GM19328 (cell line): ENCODE results near the gene SERTAD2.

ENCODE experiments used
- ATAC-seq: cut with Tn5 transposase; IDR thresholded peaks from one replicate; pipeline ENCODE4 v1.9.1; 2021; ENCODE audit warnings: mild to moderate bottlenecking, moderate library complexity; ENCODE audit not compliant: unreplicated experiment

Gene SERTAD2

DNA sequence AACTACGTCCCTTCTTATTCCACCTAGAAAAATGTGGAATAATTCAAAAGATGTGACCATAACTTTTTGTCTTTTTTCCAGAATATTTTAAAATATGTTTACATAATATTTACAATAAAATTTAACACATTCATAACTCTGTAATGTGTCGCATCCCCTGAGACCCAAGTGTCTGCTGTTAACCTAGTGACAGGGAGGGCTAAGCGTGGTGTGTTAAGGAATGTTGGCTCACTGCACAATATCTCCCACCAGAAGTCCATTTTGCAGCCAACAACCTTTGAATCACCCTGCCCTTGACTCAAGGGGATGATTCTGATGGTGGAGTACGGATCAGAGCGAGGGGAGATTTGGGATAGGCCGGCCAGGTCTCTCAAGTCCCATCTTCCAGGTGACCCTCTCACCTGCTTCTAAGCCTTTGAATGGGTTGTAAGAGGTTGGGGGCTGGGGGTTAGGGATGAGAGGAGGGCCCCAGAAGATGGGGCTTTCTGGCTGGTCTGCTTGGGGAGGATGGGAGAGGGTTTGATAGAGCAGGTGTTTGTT is 43.3 kb downstream of the SERTAD2 start:
- no peak for ATAC-seq

DNA sequence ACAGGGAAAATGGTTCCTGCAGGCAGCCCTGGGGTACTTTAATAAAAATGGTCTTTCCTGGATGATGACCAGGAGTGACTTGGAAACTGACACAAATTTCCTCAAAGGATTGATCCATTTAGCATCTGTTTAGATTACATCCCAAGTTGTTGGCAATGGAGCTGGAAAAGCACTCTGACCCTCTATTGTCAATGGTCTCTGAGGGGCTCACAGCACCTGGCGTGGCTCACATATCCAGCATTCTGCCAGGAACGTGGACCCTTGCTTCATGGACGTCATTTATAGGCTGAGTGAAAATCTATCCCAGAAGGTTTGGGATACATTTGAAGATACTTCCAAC is 43.8 kb downstream of the SERTAD2 start:
- ATAC-seq, result no peak

DNA sequence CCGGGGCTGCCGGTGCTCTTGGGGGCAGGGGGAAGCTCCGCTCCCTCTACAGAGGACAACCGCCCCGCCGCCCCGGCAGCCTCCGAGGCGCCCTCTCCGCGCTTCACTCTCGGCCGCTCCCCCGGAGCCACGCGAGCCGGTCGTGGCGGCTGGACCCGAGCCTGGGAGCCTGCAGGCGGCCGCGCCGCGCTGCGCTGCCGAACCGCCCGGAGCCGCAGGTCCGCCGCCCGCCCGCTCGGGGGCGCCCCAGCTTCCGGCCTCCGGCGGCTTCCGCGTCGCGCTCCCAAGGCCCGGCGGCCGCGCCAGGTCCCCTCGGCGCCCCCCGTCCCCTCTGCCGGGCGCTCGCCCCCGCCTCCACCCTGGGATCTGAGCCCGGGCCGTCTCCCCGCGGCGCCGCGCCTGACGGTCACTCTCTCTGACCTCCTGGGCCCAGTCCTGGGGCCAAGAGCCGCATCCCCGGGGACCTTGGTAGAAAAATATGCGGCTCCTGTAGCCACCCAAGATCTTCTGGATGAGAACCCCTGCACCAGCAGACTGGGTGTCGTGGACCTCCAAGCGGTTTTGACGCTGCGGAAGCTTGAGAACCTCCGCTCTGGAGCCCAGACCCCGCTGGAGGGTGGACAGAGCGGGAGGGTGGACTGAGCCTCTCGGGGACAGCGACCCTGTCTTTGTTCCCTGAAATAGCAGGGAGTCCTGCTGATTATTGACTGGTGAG is 44.3 kb downstream of the SERTAD2 start:
- ATAC-seq, result peak; percentile 41

DNA sequence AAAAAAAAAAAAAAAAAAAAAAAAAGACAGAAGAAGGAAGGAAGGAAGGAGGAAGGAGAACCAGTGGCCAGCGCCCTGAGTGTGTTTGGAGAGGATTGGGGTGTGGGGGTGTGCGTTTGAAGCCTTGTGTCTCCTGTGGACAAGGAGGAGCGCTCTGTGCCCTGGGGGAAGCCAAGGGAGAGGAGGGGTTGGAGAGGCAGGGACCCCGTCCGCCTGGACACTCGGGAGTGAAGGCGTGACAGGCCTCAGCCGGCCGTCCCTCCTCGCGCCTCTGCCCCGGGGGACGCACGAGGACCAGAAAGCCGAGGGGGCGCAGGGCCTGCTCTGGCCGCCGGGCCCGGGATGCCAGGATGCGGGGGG is 44.9 kb downstream of the SERTAD2 start:
- no peak for ATAC-seq

DNA sequence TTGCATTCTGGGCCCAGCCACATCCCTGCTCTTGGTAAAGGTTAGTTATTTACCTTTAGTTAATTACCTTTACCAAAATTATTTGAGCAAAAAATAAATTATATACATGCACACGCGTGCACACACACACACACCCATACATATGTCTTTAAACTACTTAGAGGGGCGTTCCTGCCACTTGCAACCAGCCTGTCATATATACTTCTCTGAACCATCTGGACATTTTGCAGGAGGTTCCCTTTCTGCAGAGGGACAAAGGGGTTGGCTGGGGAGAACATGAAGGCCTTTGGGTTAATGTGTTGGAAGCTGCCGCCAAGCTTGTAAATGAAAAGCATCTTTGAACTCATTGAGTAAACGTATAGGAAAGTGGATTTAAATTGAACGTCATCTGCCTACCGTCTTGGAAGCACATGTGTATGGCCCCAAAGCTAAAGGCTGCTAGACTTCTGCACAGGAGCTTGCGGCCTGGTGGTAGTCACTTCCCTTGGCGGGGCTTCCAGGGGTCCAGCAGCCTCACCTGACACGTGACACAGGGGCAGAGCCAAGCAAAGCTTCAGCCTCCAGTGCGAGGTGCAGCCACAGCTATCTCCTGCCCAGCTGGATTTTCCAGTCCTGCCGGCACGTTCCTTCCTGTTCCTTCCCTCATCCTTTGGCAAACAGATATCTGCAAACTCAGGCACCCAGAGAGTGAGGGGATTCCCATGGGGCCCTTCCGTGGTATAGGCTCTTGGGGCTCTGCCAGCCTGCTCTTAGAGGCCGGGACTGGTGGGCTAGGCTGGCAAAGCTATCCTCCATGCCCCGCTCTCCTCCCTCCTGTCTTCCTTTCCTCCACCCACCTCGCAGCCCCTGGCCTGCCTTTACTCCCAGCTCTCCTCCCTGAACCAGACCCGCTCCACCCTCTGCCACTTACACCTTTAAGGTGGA is 46.1 kb downstream of the SERTAD2 start:
- ATAC-seq, result no peak

DNA sequence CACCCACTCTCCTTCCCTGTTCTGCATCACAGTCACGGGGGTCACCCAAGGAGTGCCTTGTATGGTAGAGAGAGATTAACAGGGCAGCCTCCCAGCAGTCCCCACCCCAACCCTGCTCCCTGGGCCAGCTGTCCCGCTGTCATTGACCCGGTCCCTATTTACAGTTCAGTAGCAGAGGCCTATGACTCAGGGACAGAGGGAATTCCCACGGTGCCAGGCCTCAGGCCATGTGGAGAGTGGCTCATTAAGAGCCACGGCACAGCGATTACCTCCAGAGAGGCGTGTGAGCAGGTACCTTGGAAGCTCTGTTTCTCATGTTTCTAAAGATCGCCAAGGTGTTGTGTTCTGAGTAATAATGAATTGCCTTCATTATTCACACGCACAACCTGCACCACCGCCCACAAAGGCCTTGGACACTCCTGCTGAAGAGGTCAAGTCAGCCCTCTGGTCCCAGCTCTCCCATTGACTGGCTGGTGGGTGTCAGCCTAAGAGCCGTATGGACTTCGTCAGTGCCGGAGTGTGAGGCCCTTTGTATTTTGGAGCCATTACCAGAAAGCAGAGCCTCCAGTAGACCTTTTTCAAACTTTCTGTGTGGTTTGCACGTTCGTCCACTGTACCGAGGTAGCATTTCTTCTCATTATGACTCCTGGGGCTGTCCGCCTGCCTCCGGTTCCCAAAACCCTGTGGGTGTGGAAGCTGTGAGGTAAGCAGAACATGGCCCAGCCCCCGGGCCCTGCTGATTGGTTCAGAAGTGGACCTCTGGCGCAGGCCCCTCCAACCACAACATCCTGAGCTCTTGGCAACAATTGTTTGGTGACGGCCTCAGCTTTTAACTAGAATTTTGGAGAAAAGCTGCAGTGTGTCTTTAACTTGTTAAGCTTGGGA is 47.0 kb downstream of the SERTAD2 start:
- peak; percentile 91 for ATAC-seq

DNA sequence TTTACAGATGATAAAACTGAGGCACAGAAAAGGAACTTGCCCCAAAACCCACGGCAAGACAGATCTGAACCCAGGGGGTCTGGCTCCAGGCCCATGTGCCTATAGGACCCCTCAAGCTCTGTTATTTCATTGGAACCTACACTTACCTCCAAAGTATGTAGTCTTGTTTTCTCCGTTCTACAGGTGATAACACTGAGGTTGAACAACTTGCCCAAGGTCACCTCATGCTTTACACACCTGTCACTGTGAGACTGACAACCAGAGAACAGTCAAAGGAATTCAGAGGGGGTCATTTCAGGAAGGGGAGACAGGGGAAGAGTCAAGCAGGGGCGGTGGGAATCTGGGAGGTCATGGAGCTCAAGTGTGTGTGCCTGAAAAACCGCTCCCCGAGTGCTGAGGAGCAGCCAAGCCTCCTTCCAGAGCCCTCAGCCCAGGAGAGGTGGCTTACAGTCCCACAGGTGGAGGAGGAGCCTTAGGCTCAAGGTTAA is 47.7 kb downstream of the SERTAD2 start:
- ATAC-seq, result no peak

DNA sequence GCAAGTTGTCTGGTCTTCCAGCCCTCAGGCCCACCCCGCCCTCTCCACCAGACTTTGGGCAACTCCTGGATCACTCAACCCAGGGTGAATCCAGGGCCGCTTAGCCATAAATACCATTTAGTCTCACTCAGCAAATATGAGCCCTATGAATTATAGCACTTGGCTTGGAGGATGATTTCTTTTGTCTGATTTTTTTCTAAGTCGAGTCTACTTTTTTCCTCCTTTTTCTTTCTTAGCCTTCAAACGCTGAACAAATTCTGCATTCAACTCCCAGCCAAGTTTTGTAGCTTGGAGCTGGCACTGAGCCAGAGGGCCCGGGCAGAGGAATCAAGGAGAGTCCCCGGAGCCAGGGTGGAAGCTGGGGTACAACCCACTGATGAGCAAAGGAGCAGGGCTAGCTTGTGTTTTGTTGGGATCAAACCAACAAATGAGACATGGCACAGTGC is 48.7 kb downstream of the SERTAD2 start:
- ATAC-seq, result no peak

DNA sequence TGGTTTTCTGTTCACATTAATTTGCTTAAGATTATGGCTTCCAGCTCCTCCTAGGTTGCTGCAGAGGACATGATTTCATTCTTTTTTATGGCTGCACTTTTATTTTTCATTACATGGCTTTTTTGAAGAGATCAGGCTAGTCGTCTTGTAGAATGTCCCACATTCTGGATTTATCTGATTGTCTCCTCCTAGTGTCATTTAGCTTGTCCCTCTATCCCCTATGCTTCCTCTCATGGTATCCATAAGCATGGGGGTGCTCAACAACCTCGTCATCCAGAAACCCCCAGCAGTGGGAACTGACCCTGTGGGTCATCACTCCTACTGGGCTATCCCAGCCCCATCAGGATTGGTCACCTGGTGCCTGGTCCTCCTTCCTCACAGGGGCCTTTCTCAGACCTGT is 49.6 kb downstream of the SERTAD2 start:
- no peak for ATAC-seq

DNA sequence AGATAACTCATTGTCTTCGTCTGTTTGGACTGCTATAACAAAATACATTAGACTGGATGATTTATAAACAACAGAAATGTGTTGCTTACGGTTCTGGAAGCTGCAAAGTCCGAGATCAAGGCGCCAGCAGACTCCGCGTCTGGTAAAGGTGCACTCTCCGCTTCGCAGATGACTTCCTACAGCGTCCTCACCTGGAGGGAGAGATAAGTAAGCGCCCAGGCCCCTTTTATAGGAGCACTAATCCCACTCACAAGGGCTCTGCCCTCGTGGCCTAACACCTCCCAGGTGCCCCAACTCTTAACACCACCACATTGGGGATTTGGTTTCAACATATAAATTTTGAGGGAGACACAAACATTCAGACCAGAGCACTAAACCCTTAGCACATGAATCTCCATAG is 51.3 kb downstream of the SERTAD2 start:
- ATAC-seq, result no peak

DNA sequence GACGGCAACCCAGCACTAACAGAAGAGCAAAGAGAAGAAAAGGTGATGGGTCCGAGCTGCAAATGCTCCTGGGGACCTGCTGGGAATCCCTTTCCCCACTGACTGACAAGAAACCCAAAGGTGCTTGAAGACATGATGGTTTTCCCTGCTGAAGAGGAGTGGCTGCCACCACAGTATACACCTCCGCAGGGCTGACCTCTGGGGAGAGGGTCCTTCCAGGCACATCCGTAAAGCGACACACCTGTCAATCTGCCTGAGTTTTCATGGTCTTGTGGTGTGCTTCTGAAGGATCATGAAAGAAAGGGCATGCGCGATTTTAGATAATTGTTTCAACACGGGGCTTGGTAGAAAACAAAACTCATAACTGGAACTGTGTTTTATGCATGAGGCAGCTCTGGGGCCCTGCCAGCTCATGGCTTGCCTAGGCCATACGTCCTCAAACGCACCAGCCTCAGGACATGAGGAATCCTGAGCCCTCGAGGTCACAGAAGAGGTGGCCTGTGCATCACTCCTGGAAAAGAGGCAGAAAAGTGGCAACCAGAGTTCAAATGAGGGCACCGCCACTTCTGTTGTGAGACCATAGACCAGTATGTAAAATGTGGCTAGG is 51.8 kb downstream of the SERTAD2 start:
- no peak for ATAC-seq

DNA sequence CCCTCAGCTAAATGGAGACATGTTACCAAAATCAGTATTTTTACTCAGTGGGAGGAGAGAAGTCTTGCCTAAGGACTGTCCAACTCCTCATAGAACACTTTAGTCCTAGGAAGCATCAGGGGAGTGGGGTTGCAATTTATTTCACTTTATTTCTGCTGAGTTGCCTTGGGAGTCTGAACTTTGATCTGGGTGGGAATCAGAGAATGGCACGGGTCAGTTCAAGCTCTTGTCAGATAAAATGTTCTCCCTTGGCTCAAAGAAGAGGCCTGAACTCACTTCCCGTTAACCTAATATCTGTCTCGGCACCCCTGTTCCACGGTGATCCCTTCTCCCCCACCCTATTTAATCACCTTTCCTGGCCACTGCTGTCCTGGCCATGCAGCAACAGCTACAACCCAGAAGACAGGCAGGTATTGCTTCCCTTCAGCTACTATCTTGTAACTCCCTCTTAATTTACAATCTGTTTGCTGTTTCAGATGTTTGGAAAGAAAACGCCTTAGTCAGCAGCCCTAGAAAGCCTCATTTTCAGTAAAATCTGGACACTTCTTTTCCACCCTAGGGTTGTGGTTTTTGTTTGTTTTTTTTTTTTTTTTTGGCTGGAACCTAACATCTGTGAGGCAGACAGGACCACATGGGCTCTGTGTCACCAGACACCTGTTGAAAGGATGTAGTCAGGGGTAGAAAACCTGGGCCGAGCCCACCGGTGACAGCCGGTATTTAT is 52.5 kb downstream of the SERTAD2 start:
- ATAC-seq, result no peak

DNA sequence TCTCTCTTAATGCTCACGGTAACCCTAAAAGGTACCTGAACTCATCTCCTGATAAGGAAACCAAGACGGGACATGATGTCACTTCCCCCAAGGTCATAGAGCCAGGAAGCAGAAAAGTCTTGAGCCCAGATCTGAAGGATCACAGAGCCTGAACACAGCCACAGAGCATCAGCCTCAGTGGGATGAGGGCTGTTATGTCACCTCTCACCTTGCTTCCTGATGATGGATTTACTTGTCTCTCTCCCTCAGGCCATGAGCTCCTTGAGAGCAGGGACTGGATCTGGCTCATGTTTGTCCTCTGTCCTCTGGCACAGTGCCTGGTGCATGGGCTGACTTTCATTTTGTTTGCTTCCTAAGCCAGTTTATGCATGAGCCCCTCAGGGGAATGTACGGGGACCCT is 54.2 kb downstream of the SERTAD2 start:
- no peak for ATAC-seq

DNA sequence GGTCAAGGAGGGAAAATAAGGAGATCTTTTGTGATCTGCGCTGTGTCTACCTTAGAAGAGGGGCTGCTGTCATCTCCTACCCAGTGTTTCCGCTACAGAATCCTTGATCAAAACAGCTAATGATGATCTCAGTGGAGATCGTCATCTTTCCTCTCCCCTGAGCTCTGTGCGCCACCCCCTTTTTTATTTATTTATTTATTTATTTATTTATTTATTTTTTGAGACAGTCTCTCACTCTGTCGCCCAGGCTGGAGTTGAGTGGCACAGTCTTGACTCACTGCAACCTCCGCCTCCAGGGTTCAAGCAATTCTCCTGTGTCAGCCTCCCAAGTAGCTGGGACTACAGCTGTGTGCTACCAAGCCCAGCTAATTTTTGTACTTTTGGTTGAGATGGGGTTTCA is 55.5 kb downstream of the SERTAD2 start:
- ATAC-seq, result no peak

DNA sequence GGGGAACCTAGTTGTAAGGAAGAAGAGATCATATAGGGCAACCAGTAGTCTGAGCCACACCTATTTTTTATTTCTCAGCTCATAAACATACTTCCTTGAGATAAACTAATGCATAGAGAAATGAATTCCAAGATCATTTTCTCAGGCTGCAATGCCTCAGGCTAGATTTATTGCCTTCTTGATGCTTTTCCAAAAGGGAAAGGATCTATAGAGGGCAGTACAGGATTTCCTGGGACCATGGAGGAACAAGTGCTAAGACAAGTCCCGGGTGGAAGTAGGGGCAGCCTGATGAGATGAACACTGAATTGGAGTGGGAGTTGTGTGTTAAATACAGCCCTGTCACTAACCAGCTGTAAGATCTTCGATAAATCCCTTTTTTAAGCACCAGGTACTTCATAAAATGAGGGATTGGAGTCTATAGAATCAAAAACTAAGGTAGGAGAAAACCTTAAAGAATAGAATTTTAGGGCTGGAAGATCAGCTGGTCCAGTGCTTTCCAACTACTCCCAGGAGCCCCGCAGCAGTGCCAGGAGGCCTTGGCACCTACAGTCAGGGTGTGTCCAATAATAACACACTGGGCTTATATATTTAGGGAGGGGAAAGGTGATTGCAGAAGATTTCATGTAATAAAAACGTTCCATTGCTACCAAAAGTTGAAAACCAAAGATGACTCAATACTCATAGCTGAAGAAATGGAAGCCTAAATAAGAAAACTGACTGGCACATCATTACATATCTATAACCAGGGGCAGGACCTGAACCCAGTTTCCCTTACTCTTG is 58.1 kb downstream of the SERTAD2 start:
- no peak for ATAC-seq

DNA sequence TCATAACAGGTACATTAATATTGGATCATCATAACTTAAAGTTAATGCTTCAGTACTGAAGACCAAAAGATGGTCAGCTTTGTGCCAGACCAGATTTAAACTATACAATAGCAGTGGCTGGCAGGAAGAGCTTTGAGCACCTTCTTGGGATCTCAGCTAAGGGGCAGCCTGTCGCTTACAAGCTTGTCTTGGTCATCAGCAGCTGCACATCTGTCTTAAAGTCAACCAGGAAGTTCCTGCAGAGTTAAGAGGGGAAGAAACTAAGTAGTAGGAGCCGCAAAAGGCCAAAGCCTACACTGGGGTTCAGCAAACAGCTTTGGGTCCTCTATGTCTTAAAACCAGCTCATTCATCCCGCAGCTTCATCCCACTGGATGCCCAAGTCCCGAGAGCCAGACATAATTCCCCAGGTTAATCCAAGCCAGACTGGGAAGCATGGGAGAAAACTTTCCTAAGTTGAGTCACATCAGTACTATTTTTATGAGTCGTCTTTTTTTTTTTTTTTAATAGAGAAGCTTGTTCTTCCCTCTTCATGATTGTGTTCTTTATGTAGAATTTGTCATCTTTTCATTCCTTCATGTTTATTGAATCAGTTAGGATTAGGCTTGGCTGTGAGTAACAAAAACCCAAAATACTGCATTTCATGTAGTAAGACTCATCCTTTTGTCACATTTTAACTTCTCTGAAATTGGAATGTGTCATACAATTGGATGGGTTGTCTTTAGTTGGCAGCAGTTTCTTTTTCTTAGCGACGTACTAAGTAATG is 59.3 kb downstream of the SERTAD2 start:
- ATAC-seq, result no peak

DNA sequence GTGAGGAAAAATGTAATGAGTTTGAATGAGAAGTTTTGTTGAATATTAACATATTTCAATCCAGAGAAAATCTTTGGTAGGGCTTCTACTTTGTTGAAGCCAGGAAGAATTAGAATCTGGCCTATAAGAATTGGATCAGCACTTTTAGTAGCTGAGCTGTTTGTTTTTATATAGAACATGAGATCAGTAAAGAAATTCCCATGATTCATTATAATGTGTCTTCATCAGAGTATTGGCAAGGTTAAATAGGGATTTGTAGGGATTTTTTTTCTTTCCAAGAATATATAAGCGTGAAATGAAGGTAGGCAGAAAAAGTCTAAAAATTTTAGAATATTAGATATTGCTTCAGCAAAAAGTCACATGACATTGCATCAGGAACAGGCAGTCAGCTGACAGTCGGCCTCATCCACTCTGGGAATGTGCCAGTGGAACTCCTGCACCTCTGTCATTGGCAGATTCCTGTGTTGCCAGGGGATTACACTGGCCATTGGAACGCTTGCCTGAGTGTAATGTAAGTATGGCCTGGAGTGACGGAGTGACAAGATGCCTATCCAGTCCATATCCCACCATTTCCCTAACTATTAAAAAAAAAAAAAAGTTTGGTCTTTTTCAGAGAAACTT is 60.6 kb downstream of the SERTAD2 start:
- no peak for ATAC-seq

DNA sequence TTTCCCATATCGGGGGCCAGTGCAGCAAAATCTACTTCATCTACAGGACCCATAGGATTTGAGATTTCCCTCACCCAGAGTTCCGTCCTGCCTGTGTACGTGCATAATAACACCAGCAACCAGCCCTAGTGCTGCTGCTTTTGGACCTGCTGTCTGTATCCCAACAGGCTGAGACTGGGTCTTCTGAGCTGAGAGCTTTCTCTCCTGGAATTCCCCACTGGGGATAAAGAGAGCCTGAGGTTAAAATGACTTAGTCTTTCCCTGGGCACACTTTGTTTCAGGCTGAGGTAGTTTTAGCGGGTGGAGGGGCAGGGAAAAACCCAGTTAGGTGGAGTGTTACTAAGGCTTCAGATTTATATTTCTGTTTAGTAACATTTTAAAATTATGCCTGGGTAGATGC is 62.5 kb downstream of the SERTAD2 start:
- no peak for ATAC-seq
